ENCODE measurements around the gene LPAR1.

Gene LPAR1

DNA sequence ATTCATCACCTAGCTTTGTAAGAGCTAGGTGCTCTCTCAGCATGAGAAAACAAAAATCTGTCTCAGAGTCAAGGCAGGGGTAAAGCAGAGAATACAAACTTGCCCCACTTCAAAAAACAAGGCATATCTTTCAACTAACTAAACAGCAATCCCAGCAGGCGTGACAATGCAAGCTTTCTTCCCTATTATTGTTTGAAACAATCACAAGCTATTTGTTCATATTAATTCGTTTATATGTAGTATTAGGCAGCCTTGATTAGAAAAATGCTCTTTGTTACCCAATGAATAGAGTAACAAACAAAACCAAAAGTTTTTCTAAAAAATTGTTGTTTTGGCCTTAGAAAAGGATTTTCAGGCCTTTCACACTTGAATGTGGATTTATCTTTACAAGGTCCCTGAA, 71.1 kb downstream of the LPAR1 start:
- TF ChIP-seq, protein P1, sequence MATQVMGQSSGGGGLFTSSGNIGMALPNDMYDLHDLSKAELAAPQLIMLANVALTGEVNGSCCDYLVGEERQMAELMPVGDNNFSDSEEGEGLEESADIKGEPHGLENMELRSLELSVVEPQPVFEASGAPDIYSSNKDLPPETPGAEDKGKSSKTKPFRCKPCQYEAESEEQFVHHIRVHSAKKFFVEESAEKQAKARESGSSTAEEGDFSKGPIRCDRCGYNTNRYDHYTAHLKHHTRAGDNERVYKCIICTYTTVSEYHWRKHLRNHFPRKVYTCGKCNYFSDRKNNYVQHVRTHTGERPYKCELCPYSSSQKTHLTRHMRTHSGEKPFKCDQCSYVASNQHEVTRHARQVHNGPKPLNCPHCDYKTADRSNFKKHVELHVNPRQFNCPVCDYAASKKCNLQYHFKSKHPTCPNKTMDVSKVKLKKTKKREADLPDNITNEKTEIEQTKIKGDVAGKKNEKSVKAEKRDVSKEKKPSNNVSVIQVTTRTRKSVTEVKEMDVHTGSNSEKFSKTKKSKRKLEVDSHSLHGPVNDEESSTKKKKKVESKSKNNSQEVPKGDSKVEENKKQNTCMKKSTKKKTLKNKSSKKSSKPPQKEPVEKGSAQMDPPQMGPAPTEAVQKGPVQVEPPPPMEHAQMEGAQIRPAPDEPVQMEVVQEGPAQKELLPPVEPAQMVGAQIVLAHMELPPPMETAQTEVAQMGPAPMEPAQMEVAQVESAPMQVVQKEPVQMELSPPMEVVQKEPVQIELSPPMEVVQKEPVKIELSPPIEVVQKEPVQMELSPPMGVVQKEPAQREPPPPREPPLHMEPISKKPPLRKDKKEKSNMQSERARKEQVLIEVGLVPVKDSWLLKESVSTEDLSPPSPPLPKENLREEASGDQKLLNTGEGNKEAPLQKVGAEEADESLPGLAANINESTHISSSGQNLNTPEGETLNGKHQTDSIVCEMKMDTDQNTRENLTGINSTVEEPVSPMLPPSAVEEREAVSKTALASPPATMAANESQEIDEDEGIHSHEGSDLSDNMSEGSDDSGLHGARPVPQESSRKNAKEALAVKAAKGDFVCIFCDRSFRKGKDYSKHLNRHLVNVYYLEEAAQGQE (IDR thresholded peaks at IDR 0.05; ENCODE audit: insufficient replicate concordance, low read depth), result no peak
- TF ChIP-seq GABPA (IDR thresholded peaks at IDR 0.05; ENCODE audit: low read depth) (no peak), POLR2AphosphoS5 (IDR thresholded peaks at IDR 0.05; ENCODE audit: low read depth) (no peak), SPI1 (IDR thresholded peaks at IDR 0.05; ENCODE audit: borderline replicate concordance, low read depth) (no peak)
- TF ChIP-seq, protein P2, sequence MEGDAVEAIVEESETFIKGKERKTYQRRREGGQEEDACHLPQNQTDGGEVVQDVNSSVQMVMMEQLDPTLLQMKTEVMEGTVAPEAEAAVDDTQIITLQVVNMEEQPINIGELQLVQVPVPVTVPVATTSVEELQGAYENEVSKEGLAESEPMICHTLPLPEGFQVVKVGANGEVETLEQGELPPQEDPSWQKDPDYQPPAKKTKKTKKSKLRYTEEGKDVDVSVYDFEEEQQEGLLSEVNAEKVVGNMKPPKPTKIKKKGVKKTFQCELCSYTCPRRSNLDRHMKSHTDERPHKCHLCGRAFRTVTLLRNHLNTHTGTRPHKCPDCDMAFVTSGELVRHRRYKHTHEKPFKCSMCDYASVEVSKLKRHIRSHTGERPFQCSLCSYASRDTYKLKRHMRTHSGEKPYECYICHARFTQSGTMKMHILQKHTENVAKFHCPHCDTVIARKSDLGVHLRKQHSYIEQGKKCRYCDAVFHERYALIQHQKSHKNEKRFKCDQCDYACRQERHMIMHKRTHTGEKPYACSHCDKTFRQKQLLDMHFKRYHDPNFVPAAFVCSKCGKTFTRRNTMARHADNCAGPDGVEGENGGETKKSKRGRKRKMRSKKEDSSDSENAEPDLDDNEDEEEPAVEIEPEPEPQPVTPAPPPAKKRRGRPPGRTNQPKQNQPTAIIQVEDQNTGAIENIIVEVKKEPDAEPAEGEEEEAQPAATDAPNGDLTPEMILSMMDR (IDR thresholded peaks at IDR 0.05; ENCODE audit: insufficient read depth, low read length), result no peak
- Histone ChIP-seq H3K27ac (replicated peaks) (no peak overlapping the region), H3K27me3 (ENCODE audit: insufficient read depth, poor library complexity, severe bottlenecking) (no peaks in the 10 kb centered on the region), H3K4me3 (replicated peaks; ENCODE audit: insufficient read depth, low read length) (no peak overlapping the region)
- no peak for DNase-seq (ENCODE audit: low read depth in 1 of 2, low spot score in 1 of 2)

DNA sequence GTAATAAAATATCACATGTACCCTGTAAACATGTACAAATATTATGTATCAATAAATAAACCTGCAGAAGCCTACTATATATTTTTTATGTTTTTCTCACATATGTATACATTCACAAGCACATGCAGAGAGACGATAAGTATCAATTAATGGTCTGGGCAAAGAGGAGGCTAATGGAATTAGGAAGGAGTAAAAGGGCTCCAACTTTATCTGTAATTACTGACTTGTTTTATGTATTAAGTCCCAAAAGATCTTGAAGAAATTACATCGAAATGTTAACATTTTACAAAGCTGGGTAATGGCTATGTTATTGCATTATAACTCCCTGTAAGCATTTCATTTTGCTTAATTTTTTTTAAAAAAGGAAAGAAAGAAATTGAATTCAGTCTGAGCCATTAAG, 78.0 kb downstream of the LPAR1 start:
- no peak overlapping the region for H3K27ac ChIP-seq (replicated peaks)
- TF ChIP-seq, protein P1 (IDR thresholded peaks at IDR 0.05; ENCODE audit: insufficient replicate concordance, low read depth), result no peak
- TF ChIP-seq, protein P2 (IDR thresholded peaks at IDR 0.05; ENCODE audit: insufficient read depth, low read length), result no peak
- TF ChIP-seq POLR2AphosphoS5 (IDR thresholded peaks at IDR 0.05; ENCODE audit: low read depth) (no peak), SPI1 (IDR thresholded peaks at IDR 0.05; ENCODE audit: borderline replicate concordance, low read depth) (no peak), GABPA (IDR thresholded peaks at IDR 0.05; ENCODE audit: low read depth) (no peak)
- no peak for DNase-seq (ENCODE audit: low read depth in 1 of 2, low spot score in 1 of 2)

DNA sequence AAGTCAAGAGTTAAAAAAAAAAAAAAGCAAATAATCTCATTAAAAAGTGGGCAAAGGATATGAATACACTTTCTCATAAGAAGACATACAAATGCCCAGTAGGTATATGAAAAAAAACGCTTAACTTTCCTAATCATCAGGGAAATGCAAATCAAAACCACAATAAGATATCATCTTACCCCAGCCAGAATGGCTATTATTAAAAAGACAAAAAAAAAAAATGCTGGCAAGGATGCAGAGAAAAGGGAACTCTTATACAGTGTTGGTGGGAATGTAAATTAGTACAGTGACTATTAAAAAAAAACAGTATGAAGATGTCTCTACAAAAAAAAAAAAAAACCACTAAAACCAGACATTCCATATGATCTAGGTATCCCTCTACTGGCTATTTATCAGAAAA, 79.4 kb downstream of the LPAR1 start:
- Histone ChIP-seq H3K27ac (replicated peaks) (no peak overlapping the region), H3K27me3 (ENCODE audit: insufficient read depth, poor library complexity, severe bottlenecking) (no peaks in the 10 kb centered on the region), H3K4me3 (replicated peaks; ENCODE audit: insufficient read depth, low read length) (no peak overlapping the region)
- TF ChIP-seq POLR2AphosphoS5 (IDR thresholded peaks at IDR 0.05; ENCODE audit: low read depth), result no peak
- TF ChIP-seq, protein P1 (IDR thresholded peaks at IDR 0.05; ENCODE audit: insufficient replicate concordance, low read depth), result no peak
- TF ChIP-seq SPI1 (IDR thresholded peaks at IDR 0.05; ENCODE audit: borderline replicate concordance, low read depth), result no peak
- no peak for TF ChIP-seq GABPA (IDR thresholded peaks at IDR 0.05; ENCODE audit: low read depth)
- DNase-seq (ENCODE audit: low read depth in 1 of 2, low spot score in 1 of 2), result no peak

More for the DNA sequence above, 78.0 kb downstream of the LPAR1 start:
- Histone ChIP-seq H3K4me3 (replicated peaks; ENCODE audit: insufficient read depth, low read length) (no peak overlapping the region), H3K27me3 (ENCODE audit: insufficient read depth, poor library complexity, severe bottlenecking) (no peaks in the 10 kb centered on the region)
